ENCODE data around the gene NUP214. TPM values are rescaled to one million over a fixed set of nuclear protein-coding genes. Genes with fewer than 3 reads are reported as not detected.

The NUP214 gene
- total RNA-seq, 1 donor from 2014 or later, result 30.5 TPM

- TF ChIP-seq, protein P1, sequence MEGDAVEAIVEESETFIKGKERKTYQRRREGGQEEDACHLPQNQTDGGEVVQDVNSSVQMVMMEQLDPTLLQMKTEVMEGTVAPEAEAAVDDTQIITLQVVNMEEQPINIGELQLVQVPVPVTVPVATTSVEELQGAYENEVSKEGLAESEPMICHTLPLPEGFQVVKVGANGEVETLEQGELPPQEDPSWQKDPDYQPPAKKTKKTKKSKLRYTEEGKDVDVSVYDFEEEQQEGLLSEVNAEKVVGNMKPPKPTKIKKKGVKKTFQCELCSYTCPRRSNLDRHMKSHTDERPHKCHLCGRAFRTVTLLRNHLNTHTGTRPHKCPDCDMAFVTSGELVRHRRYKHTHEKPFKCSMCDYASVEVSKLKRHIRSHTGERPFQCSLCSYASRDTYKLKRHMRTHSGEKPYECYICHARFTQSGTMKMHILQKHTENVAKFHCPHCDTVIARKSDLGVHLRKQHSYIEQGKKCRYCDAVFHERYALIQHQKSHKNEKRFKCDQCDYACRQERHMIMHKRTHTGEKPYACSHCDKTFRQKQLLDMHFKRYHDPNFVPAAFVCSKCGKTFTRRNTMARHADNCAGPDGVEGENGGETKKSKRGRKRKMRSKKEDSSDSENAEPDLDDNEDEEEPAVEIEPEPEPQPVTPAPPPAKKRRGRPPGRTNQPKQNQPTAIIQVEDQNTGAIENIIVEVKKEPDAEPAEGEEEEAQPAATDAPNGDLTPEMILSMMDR (IDR thresholded peaks at IDR 0.05; ENCODE audit: insufficient read depth, low read length, poor library complexity, severe bottlenecking), result peak; percentile 2
- DNase-seq (ENCODE audit: low read depth), result no peak
- no peak overlapping the region for H3K4me3 ChIP-seq (ENCODE audit: low read depth, low read length)
- H3K27me3 ChIP-seq (ENCODE audit: control insufficient read depth, insufficient read depth, low read length), result peaks cover 2% of the 10 kb centered on the region
- H3K36me3 ChIP-seq (ENCODE audit: control insufficient read depth, insufficient read depth, low read length), result no peaks in the 10 kb centered on the region
Measured at GRCh38 chr9:131082774-131083512, 42.4 kb upstream of the NUP214 start.

DNA sequence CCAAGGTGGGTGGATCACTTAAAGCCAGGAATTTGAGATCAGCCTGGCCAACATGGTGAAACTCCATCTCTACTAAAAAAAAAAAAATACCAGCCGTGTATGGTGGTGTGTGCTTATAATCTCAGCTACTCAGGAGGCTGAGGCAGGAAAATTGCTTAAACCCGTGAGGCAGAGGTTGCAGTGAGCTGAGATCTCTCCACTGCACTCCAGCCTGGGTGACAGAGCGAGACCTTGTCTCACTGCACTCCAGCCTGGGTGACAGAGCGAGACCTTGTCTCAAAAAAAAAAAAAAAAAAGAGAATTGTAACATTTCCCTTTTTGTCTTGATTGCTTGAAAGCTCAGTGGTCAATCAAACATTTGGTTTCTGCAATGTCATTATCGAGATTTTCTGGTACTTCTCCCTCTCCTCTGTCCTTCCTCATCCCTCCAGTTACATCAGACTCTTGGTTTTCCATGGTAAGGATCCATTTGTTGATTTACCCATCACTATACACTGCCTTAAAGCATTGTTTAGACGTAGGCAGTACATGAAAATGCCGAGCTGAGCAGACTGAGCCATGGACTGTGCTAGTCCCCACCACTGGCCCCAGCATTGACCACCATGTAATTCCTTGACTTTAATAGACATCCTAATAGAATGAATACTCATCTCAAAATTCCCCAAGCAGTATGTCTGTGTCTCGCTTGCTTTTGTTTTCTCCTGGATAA is 40.6 kb upstream of the NUP214 start:
- TF ChIP-seq, protein P1 (IDR thresholded peaks at IDR 0.05; ENCODE audit: insufficient read depth, low read length, poor library complexity, severe bottlenecking), result no peak
- H3K36me3 ChIP-seq (ENCODE audit: control insufficient read depth, insufficient read depth, low read length), result no peaks in the 10 kb centered on the region

GRCh38 chr9:131085370-131086122 is 39.8 kb upstream of the NUP214 start:
- TF ChIP-seq, protein P1 (IDR thresholded peaks at IDR 0.05; ENCODE audit: insufficient read depth, low read length, poor library complexity, severe bottlenecking), result no peak
- Histone ChIP-seq H3K36me3 (ENCODE audit: control insufficient read depth, insufficient read depth, low read length) (no peaks in the 10 kb centered on the region), H3K4me3 (ENCODE audit: low read depth, low read length) (no peak overlapping the region), H3K27me3 (ENCODE audit: control insufficient read depth, insufficient read depth, low read length) (peaks cover 2% of the 10 kb centered on the region)
- DNase-seq (ENCODE audit: low read depth), result no peak

More for the DNA sequence above, 40.6 kb upstream of the NUP214 start:
- Histone ChIP-seq H3K27me3 (ENCODE audit: control insufficient read depth, insufficient read depth, low read length) (peaks cover 2% of the 10 kb centered on the region), H3K4me3 (ENCODE audit: low read depth, low read length) (no peak overlapping the region)
- DNase-seq (ENCODE audit: low read depth), result no peak

- H3K27me3 ChIP-seq (ENCODE audit: control insufficient read depth, insufficient read depth, low read length), result peaks cover 2% of the 10 kb centered on the region
- no peak for DNase-seq (ENCODE audit: low read depth)
- H3K36me3 ChIP-seq (ENCODE audit: control insufficient read depth, insufficient read depth, low read length), result no peaks in the 10 kb centered on the region
- H3K4me3 ChIP-seq (ENCODE audit: low read depth, low read length), result no peak overlapping the region
- TF ChIP-seq, protein P1 (IDR thresholded peaks at IDR 0.05; ENCODE audit: insufficient read depth, low read length, poor library complexity, severe bottlenecking), result no peak
Measured at GRCh38 chr9:131087354-131087893, 38.0 kb upstream of the NUP214 start.

DNA sequence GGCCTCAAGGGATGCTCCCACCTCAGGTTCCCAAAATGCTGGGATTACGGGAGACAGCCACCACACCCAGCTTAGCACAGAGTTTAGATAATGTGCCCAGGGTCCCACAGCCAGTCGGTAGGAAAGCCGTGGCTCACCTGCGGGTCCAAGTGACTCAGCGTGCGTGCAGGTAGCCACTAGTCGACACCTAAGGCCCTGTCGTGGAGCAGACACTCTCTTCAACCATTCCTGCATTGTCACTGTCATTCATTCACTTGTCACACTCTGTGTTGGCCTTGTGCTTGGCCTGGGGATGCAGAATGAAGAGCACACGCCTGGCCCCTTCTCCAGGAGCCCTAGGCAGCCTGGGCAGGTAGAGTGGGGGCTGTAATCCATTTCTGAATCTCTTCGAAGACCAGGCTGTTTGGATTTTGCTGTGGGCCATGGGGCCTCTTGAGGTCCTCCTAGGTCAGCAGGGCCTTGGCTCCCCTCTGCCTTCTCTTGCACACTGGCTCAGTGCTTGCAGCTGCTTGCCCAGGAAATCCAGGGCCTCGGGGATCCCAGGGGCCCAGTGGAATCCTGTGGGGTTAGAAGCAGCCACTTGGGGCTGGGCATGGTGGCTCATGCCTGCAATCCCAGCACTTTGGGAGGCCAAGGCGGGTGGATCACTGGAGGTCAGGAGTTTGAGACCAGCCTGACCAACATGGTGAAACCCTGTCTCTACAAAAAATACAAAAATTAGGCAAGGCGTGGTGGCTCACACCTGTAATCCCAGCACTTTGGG is 35.2 kb upstream of the NUP214 start:
- no peaks in the 10 kb centered on the region for H3K36me3 ChIP-seq (ENCODE audit: control insufficient read depth, insufficient read depth, low read length)

More for the DNA sequence above, 35.2 kb upstream of the NUP214 start:
- TF ChIP-seq, protein P1 (IDR thresholded peaks at IDR 0.05; ENCODE audit: insufficient read depth, low read length, poor library complexity, severe bottlenecking), result no peak
- Histone ChIP-seq H3K4me3 (ENCODE audit: low read depth, low read length) (no peak overlapping the region), H3K27me3 (ENCODE audit: control insufficient read depth, insufficient read depth, low read length) (peaks cover 12% of the 10 kb centered on the region)
- DNase-seq (ENCODE audit: low read depth), result no peak

All from kidney epithelial cell (primary cell).